Measurements from ENCODE around the gene DTNA.
"Not testable (repeated sequence)": the region's sequence is repeated elsewhere in the genome, so short reads cannot be mapped to it uniquely, and the experiment has no call there.

The DTNA gene

DNA sequence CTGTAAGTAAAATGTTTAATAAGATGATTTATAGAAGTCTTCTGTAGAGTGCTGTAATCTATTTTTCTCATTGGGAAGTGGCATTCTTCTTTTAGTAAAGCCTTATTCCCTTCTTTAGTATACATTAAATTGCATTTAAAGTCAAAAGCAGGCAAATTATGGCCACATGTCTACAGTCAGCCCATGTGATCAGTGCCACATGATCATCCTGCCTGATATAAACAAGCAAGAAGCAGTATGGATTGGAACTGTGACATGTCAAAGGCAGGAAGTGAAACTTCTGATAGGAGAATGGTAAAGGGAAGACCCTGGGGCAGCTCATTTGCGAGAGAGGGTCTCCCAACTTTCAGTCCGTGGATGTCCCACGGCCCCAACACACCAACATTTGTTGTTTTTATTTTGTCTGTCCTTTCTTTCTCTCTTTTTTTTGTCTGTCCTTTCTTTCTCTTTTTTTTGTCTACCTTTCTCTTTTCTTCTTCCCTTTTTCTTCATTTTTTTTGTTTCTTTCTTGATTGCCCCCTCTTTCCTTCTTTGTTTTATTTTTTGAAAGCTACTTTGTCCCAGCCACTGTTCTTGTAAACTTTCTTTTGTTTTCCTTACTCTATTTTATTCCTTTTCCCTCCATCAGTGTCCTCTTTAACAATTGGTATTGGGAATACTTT lies 154.9 kb downstream of the DTNA start:
- DNase-seq, result no peak

DNA sequence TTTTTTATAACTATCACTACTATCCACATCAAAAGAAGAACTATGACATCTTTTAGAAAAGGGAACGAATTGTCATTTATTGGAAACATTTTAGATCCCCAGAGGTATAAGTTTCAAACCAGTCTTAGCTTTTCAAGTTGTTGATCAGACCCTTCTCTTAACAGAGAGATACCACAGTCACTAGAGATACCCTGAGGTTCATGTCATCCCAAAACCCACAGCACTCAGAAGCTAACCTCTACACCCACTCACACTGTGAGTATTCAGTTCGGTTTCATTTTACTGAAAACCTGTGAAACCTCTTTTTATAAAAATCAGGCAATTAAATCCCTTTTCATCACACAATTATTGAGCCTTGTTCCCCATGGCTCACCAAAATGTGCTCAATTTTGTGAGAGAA lies 156.2 kb downstream of the DTNA start:
- no peak for DNase-seq

DNA sequence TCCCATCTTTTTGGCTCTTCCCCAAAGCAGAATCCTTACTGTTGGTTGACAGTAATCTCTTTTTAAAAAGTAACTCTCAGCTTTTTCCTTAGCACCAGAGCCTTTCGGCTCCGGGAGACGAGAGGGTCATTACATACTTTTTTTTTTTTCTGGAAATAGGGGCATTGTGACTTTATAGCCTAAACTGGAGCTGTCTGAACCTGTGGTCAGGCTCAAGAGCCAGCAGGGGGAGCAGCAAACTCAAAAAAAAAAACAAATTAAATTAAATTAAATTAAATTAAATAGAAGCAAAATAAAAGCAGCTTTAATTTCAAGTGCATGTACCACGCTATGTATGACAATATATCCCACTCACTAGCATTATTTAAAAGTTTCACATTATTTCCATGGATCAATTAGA lies 156.6 kb downstream of the DTNA start:
- no peak for DNase-seq

DNA sequence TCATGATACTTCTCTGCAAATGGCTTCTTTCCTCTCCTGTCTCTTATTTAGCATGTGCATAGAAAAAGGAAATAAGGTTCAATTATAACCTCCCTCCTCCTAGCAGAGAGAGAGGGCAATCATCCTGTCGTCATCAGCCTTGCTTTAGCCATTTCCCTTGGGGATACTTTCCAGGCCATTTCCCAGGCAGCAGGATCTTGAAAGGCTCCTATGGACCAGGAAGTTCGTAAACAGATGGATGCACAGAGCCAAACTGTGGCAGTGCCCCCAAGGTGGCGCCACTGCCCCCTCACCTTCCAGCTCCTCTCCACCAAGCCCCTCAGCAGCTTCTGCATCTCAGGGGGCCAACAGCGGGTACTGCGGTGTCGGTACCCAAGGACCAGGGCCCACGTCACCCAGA lies 157.4 kb downstream of the DTNA start:
- no peak for DNase-seq

DNA sequence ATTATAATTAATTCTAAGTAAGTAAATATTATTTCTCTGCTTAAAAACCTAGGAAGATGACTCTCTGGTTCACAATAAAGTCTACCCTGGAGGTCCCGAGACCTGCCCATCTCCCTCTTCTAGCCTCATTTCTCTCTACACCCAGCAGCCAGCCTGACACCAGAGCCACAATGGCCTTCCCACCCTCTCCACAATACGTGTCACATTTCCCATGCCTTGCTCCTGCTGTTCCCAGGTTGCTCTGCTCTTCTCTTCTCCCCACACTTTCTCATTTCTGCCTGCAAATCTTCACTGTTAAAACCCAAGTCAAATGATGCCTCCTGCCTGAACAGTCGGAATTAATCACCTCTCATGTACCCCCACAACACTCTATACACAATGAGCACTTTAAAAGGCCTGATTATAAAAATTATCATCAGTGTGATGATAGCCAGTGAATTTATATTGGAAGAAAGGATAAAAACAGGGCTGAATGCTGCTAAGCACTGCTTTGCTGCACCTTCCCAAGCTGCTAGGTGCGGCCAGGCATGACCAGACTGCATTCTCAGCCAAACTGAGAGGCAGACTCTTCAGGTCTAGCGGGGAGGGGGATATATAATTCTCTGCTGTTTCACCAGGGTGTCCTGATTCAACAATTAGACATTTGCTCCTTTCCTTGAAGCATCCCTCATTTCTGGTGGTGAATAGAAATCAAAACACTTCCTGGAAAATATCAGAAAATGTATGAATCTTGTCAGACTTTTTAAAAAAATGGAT lies 160.6 kb downstream of the DTNA start:
- no peak for DNase-seq

DNA sequence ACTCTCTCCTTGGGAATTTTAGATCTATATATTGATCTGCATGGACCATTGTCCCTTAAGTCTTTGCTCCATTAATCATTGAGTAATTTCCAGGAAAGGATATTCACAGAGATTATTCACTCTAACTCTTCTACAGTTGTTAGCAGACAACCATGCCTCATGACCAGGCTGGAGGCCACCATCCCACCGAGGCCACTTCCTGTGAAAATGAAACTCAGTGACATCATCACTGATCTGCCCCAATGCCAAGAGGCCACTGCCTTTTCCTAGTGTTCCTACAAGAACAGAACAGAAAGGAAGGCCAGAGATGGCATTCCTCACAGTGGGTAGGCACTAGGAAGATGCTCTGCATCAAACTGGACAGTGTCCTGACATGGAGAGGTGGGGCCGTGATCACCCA lies 161.3 kb downstream of the DTNA start:
- DNase-seq, result no peak

DNA sequence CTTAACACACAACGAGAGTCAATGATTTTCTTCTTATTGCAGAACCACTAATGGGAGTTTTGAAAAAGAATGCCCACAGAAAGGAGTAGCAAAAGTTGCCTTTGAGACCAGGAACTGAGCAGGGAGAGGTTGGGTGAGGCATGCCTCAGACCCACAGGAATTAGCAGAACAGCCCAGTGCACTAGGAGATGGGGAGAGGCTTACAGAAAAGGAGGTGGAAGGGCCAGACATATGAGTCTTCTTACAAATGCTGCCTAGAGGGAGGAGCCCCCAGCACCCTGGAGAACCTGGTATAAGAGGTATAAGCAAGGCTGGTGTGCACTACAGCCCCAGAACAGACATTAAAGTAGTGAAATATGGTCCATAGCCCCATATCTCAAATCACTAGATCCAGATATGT lies 162.0 kb downstream of the DTNA start:
- no peak for DNase-seq

DNA sequence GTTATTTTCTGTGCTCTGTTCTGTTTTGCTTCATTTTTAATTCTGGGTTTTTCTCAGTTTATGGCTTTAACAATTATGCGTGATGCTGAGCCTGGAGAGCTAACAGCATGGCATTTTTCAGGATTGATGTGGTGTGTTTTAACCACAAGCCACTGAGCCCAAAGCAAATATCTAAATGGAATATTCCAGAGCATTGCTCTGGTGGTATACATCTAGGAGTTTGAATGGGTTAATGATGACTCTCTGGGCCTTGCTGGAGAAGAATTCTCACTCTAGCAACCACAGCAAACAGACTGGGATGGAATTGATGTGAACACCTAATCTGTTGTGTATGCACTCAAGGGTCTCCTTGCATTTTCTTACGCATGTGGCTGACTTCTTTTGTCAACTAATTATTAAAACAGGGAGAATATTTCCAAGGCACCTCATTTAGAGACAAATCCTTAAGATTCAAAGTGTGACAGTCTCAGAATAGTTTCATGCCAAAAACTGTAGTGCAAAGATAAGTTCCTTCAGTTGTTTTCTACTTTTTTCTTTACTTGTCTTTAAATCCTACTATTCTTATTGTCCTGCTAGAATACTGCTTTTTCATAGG lies 164.0 kb downstream of the DTNA start:
- DNase-seq, result no peak

DNA sequence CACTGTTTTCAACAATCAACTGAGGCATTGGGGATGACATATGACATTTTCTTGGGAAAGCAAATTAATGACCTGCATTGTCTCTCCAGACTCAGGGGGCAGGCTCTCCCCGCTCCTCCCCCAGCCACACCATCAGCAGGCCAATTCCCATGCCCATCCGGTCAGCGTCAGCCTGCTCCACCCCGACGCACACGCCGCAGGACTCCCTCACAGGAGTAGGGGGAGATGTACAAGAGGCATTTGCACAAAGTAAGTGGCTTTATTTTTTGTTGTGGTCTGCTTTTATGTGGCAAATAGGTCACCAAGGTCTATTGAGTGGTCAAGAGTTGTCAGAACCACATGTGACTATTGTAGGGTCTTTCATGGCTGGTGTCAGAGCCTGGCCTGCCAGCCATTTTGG lies 165.1 kb downstream of the DTNA start:
- DNase-seq, result no peak

DNA sequence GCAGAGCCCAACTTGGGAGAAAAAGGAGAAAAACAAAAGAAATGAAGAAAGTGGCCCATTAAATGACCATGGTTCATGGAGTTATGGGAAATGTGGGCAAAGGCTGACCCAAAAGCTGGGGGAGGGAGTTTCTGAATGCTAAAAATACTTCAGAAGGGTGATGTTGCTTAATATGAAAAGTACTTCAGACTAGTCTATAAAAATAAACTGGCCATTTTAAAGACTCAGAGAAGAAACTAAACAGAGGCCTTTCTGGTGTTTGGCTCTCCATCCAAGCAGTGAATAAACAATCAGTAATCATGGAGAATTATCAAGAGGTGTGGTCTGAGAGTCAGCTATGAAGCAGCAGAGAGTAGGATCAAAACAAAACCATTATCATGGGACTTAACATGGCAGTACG lies 170.3 kb downstream of the DTNA start:
- DNase-seq, result no peak

DNA sequence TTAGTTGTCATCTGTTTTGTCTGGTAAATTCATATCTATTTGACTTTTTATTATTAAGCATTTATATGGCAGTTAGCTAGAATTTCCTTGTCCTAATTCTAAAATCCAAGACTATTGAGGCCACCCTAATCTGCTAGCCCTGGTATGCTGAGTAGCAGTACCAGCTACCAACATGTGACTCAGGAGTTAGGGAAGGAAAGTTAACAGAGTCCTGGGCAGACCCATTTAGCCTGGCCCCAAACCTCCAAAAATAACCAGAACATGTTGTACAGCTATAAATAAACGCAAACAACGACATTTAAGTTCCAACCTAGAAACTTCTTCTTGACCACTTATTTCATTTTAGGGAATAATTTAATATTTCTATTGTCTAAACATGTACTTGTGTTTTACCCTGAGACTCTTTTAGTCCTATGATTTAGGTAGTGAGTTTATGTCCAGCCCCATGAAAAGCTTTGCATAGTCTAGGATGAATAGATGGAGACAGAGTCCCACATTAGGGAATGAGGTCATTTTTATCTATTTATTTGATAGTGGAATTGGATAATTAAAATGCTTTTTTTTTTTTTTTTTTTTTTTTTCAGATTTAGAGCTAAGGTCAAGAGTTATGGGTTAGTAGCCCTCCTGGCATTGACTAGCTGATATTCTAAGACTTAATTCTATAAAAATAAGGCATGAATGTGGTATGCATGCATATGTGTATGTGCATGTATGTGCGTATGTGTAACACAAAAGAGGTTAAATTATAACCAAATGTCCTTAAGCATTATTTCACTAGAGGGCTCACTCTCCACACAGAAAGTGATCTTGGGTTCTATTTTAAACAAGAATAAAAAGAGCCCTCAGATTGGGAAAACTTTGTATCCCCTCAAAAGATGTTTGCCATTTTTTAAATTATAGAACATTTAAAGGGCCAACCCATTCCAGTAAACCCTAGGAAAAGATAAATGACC lies 171.1 kb downstream of the DTNA start:
- no peak for DNase-seq

DNA sequence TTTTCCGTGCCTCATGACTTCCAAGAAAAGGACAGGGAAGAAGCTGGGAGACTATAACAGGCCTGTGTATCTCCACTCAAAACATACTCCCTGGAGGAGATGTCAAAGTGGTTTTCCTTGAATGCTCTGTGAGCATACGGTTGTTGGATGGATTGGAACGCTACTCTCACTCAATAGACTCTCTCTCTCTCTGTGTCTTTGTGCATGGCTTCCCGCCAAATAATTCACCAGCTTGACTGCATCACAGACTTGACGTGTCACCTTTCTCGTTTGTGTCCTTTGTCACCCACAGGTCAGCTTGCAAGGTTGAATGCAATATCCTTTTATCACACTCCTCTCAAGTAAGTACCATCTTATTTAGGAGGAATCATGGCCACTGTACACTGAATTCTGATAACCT lies 174.3 kb downstream of the DTNA start:
- DNase-seq, result no peak

DNA sequence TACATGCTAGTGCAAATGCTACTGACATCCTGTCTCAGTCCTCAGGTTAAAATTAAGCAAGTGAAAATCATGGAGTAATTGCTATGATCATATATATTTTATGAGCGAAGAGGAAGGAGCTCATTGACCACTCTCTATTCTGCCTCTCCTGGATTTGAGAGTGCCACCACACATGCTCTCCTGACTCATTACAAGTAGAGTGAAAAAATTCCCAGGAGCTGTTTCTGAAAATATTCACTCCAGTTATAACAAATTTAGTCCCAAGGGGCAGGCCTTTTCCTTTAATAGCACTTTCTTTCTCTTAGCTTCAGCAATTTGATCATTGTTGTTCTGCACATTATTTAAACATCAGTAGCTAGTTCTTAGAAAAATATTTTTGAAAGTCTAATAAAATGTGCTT lies 176.1 kb downstream of the DTNA start:
- DNase-seq, result no peak

DNA sequence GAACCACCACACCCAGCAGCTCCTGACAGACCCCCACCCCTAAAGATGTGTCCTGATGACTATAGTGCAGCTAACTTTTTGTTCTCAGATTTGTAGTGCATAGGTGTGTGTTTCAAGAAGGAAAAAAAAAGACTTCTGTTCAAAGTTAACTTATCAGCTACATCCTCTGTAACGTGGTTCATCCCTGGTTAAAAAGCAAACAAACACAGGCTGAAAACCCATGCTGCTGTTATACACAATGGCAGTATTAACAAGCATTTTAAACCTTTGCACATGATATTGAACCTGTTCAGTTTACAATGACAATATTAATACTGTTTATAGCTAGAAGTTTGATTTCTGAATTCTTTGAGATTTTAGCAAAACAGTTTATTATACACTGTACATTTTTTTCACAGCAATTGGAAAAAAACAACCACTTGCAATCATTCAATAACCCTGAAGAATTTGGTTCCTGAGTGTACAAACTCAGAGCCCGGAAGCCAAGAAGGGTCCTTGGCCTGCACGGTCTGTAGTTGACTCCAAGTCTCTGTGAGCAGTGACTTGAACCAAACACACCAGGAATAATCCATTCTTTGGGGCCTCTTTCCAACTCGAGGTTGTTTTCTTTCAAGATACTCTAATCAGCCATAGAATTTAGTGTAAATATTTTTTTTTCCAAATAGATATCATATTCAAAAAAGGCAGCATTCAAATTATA lies 177.9 kb downstream of the DTNA start:
- no peak for DNase-seq

DNA sequence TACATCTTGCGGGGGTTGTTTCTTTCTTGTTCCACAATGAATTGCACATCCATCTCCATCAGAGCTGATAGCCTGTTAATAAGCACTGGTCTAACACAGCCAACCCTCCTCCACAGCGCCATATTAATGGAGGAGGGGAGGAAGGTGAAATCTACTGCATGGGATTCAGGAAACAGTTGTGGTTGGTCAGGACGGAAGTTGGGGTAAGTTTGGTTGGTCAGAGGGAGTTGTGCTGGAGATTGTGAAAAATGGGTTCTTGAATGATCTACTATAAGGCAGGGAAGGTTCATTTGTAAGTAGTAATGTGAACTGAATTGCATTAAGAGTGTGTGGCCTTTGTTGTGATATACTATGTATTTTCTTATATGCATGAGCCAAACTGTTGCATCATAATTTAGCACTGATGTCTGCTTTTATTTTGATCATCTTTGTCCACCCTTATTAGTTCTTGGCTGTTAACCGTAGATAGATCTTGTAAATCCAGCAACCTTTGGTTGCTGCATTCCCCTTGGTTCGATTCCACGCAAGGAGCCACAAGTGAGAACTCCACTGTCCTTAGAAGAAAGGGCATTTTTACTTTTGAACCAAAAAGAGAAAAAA lies 180.5 kb downstream of the DTNA start:
- no peak for DNase-seq

DNA sequence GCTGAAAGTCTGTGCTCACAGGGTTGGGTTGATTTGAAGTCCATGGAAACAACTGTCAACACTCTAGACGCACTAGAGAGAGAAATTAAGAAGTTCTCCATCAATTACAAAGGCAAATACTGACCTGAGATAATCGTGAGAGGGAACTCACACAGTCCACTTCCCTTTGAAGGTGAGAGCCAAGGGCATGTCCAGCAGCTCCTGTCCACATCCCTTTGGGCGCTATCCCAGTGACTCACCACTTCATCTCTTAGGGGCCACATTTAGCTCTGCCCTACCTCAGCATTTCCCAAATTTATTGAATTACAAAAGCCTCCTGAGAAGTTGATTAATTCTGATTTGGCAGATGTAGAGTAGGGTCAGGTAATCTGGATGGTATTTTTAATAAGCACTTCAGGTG lies 182.3 kb downstream of the DTNA start:
- DNase-seq, result no peak

DNA sequence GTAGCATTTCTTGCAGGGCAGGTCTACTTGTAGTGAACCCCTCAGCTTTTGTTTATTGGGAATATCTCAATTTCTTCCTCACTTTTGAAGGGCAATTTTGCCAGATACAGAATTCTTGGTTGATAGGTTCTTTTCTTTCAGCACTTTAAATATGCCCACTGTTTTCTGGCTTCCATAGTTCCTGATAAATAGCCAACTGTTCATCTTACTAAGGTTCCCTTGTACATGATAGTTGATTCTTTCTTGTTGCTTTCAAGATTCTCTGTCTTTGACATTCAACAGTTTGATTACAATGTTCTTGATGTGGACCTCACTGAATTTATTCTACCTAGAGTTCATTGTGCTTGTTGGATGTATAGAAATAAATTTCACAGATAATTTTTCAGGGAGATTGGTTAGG lies 183.1 kb downstream of the DTNA start:
- DNase-seq, result no peak

DNA sequence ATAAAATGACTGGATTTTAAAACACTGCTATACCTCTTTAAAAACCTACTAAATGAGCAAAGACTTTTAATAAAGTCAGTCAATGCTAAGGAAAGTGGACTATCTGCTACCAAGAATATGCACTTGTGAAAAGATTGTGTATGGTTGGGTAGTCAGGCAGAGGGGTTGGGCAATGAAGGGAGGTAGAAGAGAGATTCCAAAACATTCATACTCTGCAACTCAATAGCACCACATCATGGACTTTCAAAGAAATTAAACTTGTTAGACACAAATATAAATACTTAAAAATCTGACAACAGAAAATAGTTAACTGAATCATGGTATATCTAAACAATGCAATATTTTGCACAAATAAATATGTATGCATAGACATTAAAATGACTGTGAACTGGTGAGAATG lies 191.2 kb downstream of the DTNA start:
- DNase-seq, result no peak

DNA sequence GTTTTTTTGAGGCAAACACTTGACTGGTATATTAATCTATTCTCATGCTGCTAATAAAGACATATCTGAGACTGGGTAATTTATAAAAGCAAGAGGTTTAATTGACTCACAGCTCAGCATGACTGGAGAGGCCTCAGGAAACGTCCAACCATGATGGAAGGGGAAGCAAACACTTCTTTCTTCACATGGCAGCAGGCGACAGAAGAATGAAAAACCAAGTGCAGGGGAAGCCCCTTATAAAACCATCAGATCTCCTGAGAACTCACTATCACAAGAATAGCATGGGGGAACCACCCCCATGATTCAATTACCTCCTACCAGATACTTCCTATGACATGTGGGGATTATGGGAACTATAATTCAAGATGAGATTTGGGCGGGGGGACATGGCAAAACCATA lies 194.9 kb downstream of the DTNA start:
- no peak for DNase-seq

DNA sequence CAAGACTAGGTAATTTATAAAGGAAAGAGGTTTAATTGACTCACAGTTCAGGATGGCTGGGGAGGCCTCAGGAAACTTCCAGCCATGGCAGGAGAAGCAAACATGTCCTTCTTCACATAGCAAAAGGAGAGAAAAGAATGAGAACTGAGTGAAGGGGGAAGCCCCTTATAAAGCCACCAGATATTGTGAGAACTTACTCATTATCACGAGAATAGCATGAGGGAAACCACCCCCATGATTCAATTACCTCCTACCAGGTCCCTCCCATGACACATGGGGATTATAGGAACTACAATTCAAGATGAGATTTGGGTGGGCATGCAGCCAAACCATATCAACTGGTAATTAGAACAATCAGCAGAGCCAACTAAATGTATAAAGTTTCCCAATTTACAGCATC lies 196.9 kb downstream of the DTNA start:
- not testable (repeated sequence) for DNase-seq

DNA sequence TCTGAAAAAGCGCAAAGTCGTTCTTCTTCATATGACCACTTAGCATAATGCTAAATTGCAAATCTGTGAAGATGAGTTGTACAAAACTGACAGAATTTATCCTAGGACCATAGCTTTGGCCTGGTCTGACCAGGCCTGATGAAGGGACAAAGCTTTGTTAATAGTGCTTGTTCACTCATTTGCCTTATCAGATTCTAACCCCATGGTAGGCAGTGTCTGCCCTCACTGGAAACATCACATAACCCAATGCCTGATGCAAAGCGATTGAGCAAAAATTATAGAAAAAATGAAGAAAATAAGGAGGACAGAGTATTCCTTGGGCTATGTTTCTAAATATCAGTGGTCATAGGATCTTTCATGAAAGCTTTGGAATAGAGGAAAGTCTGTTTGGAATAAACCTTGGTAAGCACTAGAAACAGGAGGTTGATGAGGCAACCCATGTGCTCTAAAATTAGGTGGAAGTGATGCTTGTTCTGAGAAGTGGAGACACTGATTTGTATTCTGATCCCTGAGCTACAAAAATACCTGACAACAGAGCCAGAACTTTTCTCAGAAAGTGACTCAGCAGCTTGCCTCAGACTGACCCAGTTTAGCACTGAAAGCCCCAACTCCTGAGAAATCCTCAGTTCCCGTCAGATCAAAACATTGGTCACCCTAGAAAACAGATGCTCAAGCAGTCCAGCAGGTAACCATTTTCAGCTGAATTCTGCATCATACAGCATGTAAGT lies 199.7 kb downstream of the DTNA start:
- DNase-seq, result no peak

DNA sequence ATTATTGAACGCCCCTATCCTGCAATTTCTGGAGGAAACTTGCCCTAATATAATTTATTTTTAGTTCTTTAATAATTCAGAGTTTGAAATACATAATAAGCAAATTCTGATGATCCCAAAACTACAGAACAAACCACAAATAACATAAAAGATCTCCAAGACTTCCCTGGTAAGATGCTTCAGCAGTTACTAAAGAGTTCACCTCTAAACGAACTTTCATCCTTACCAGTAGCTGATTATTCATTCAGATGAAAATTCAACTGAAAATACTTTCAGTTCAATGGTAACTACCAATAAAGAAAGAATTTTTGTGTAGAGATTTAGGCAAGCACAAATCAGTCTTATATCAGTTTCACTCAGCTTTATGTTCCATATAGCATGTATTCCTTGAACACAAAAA lies 201.0 kb downstream of the DTNA start:
- DNase-seq, result no peak
